GM23338 (cell line): ENCODE results near the gene RTP5. TPM values are rescaled to one million over a fixed set of nuclear protein-coding genes. Genes with fewer than 3 reads are reported as not detected.

ENCODE experiments used
- ATAC-seq: fragments of 200-7000 bp; cut with Tn5 transposase; 3 replicates; pipeline ENCODE4 v1.9.1; 2020
- DNase-seq: peaks from one replicate; pipeline ENCODE4 v3.0.0-alpha.2; 2015; ENCODE audit warnings: low spot score
- H2AFZ ChIP-seq: fragments of 200-600 bp; sonication (generic); 2 replicates; pipeline ENCODE4 v1.8.0; 2016; ENCODE audit warnings: antibody characterized with exemption, mild to moderate bottlenecking, moderate library complexity
- H3F3A ChIP-seq: fragments of 200-600 bp; sonication (generic); replicated peaks from 2 replicates; pipeline ENCODE4 v1.8.0; 2017; ENCODE audit warnings: antibody characterized with exemption, mixed run types, low read depth
- H3K27ac ChIP-seq: fragments of 200-600 bp; sonication (generic); 2 replicates; pipeline ENCODE4 v1.6.1; 2016; ENCODE audit warnings: low read depth
- H3K27me3 ChIP-seq: fragments of 200-600 bp; sonication (generic); 2 replicates; pipeline ENCODE4 v1.8.0; 2016; ENCODE audit warnings: mild to moderate bottlenecking, mixed run types, moderate library complexity; ENCODE audit not compliant: insufficient read depth
- H3K36me3 ChIP-seq: fragments of 200-600 bp; sonication (generic); 2 replicates; pipeline ENCODE4 v1.8.0; 2016; ENCODE audit warnings: mild to moderate bottlenecking; ENCODE audit not compliant: insufficient read depth
- H3K4me1 ChIP-seq: fragments of 200-600 bp; sonication (generic); 2 replicates; pipeline ENCODE4 v1.8.0; 2016; ENCODE audit warnings: mild to moderate bottlenecking, moderate library complexity; ENCODE audit not compliant: insufficient read depth
- H3K4me2 ChIP-seq: fragments of 200-600 bp; sonication (generic); 2 replicates; pipeline ENCODE4 v1.7.1; 2017; ENCODE audit warnings: mixed run types
- H3K4me3 ChIP-seq: fragments of 200-600 bp; sonication (generic); 2 replicates; pipeline ENCODE4 v1.6.1; 2016; ENCODE audit warnings: mixed run types
- H3K79me2 ChIP-seq: fragments of 200-600 bp; sonication (generic); replicated peaks from 2 replicates; pipeline ENCODE4 v1.8.0; 2017; ENCODE audit warnings: mild to moderate bottlenecking; ENCODE audit not compliant: insufficient read depth
- H3K9me2 ChIP-seq: fragments of 200-600 bp; sonication (generic); 2 replicates; pipeline ENCODE4 v1.8.0; 2017; ENCODE audit not compliant: insufficient read depth
- H4K20me1 ChIP-seq: fragments of 200-600 bp; sonication (generic); replicated peaks from 2 replicates; pipeline ENCODE4 v1.8.0; 2017; ENCODE audit warnings: mild to moderate bottlenecking; ENCODE audit not compliant: insufficient read depth
- H3K27ac Mint-ChIP-seq: 2 replicates; pipeline ENCODE4 v1.8.0; 2020; ENCODE audit warnings: inconsistent platforms, mild to moderate bottlenecking, moderate library complexity, mixed read lengths
- H3K27me3 Mint-ChIP-seq: 3 replicates; pipeline ENCODE4 v1.8.0; 2022; ENCODE audit warnings: low read depth, mild to moderate bottlenecking, moderate library complexity, mixed read lengths, inconsistent platforms; ENCODE audit not compliant: insufficient read depth, poor library complexity
- H3K36me3 Mint-ChIP-seq: 3 replicates; pipeline ENCODE4 v1.8.0; 2021; ENCODE audit warnings: low read depth, mild to moderate bottlenecking, inconsistent platforms, moderate library complexity, mixed read lengths
- H3K4me1 Mint-ChIP-seq: 3 replicates; pipeline ENCODE4 v1.8.0; 2020; ENCODE audit warnings: mild to moderate bottlenecking, inconsistent platforms, mixed read lengths
- H3K4me3 Mint-ChIP-seq: 3 replicates; pipeline ENCODE4 v1.8.0; 2021; ENCODE audit warnings: moderate library complexity, mild to moderate bottlenecking, inconsistent platforms, mixed read lengths
- H3K9me3 Mint-ChIP-seq: 3 replicates; pipeline ENCODE4 v1.8.0; 2020; ENCODE audit warnings: moderate library complexity, mild to moderate bottlenecking, inconsistent platforms, mixed read lengths
- CREB1 ChIP-seq: fragments of 250-450 bp; sonication (Bioruptor Pico); IDR thresholded peaks from 2 replicates; pipeline ENCODE4 v1.5.0; 2020; ENCODE audit warnings: low read depth, mild to moderate bottlenecking, moderate library complexity
- ETS1 ChIP-seq: IDR thresholded peaks from 2 replicates; pipeline ENCODE4 v1.6.1; 2016; ENCODE audit warnings: antibody characterized with exemption
- EZH2phosphoT487 ChIP-seq: fragments of 200-600 bp; sonication (generic); IDR thresholded peaks from one replicate; pipeline ENCODE4 v1.8.1; 2018; ENCODE audit warnings: antibody characterized with exemption; ENCODE audit not compliant: unreplicated experiment
- NANOG ChIP-seq: IDR thresholded peaks from 2 replicates; pipeline ENCODE4 v1.6.1; 2016; ENCODE audit warnings: antibody characterized with exemption, borderline replicate concordance
- POLR2AphosphoS5 ChIP-seq: IDR thresholded peaks from 2 replicates; pipeline ENCODE4 v1.6.1; 2016; ENCODE audit warnings: antibody characterized with exemption, low read depth
- STAT1 ChIP-seq: IDR thresholded peaks from one replicate; pipeline ENCODE4 v1.6.1; 2016; ENCODE audit warnings: antibody characterized with exemption; ENCODE audit not compliant: unreplicated experiment
- polyA plus RNA-seq: library from polyadenylated mRNA; unstranded; fragments of >200 nt; fragmentation: Nextera tagmentation; extraction: Ambion mirVana; gene quantifications from 2 replicates; pipeline ENCODE4 v1.2.1, GENCODE V29; 2016
- total RNA-seq: library from RNA; depleted of rRNA; stranded (reverse); fragments of >200 nt; shearing (Covaris generic); gene quantifications from 2 replicates; pipeline ENCODE4 v1.2.3, GENCODE V29; 2014
- TF ChIP-seq, protein P1 (sequence below): IDR thresholded peaks from one replicate; pipeline ENCODE4 v1.6.1; 2018; ENCODE audit warnings: antibody characterized with exemption; ENCODE audit not compliant: unreplicated experiment
- TF ChIP-seq, protein P2 (sequence below), 2 experiments: fragments of 200-600 bp in 1 of 2; sonication (generic) in 1 of 2; conservative IDR thresholded peaks; 2 replicates each; pipeline versions ENCODE4 v1.5.1 to v1.6.1; 2016 to 2017; ENCODE audit warnings: antibody characterized with exemption in 2 of 2, low read depth in 2 of 2, mild to moderate bottlenecking in 2 of 2, moderate library complexity in 1 of 2

RTP5 gene
- total and polyA plus RNA-seq, 2 experiments from 2014 or later, result not detected

DNA sequence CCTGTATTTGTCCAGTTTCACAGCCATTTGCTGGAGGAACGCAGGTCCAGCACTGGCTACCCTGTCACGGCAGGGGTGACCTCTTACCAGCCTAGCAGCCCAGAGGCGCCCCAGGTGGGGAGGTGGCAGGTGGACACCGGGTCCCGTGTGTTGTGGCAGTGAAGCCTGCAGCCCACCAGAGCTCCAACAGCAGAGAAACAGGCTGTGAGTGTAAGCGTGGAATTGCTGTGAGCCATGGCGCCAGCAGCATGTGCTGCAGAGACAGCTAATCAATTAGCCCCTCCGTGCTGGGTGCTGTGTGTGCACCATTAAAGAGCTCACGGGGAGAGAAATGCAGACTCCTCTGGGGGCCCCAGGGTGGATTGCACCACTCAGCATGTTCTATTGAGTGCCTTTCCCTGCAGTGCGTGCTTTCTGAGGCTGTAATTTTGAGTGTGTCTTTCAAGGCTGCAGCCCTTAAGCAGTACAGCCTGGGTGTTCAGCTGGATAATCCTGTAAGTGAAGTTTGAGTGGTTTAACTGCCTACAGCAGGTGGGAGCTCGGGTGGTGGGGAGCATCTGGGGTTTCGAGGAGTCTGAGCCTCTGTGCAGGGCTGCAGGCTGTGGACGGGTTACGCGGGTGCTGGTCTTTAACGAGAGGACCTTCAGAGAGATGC, 15.9 kb downstream of the RTP5 start (continued):
- TF ChIP-seq, protein P1, sequence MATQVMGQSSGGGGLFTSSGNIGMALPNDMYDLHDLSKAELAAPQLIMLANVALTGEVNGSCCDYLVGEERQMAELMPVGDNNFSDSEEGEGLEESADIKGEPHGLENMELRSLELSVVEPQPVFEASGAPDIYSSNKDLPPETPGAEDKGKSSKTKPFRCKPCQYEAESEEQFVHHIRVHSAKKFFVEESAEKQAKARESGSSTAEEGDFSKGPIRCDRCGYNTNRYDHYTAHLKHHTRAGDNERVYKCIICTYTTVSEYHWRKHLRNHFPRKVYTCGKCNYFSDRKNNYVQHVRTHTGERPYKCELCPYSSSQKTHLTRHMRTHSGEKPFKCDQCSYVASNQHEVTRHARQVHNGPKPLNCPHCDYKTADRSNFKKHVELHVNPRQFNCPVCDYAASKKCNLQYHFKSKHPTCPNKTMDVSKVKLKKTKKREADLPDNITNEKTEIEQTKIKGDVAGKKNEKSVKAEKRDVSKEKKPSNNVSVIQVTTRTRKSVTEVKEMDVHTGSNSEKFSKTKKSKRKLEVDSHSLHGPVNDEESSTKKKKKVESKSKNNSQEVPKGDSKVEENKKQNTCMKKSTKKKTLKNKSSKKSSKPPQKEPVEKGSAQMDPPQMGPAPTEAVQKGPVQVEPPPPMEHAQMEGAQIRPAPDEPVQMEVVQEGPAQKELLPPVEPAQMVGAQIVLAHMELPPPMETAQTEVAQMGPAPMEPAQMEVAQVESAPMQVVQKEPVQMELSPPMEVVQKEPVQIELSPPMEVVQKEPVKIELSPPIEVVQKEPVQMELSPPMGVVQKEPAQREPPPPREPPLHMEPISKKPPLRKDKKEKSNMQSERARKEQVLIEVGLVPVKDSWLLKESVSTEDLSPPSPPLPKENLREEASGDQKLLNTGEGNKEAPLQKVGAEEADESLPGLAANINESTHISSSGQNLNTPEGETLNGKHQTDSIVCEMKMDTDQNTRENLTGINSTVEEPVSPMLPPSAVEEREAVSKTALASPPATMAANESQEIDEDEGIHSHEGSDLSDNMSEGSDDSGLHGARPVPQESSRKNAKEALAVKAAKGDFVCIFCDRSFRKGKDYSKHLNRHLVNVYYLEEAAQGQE, result no peak
- no peak for TF ChIP-seq POLR2AphosphoS5

DNA sequence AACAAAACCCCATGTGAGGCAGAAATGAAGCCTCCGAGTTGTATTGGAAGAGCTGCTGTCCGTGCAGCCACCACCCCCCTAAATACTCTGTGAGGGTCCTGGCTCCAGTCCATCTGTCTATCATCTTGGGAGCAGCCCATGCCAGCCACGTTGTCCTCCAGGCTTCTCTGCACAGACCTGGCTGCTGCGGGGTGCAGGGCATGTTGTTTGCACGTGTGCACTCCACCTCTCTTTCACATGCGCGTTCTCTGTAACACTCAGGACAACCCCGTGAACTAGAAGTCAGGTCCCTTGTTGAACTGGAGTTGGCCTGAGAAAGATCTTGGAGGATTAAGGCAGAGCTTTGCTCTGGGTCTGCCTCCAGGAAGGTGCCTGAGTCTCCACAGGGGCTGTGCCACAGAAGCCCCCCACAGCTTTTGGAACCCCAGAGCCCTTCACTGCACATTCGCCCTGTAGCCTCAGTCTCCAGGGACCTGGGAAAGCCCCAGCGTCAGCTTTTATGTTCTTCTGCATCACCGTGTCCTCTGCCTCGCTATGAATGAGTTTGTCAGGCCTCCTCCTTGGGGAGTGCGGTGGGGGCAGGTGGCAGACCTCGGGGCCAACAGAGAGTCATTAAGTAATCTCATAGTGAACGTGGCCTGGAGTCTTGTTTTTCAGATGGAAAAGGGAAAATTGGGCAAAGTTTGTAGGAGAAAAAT, 16.6 kb downstream of the RTP5 start:
- Mint-ChIP-seq H3K9me3 (peaks cover 18% of the 10 kb centered on the region), H3K4me1 (peaks cover 37% of the 10 kb centered on the region), H3K27ac (no peak overlapping the region), H3K36me3 (peaks cover 26% of the 10 kb centered on the region), H3K27me3 (peaks cover 24% of the 10 kb centered on the region), H3K4me3 (no peak overlapping the region)
- no peaks in the 10 kb centered on the region for H3K9me2 ChIP-seq
- H4K20me1 ChIP-seq, result no peaks in the 10 kb centered on the region
- H3K27me3 ChIP-seq, result no peaks in the 10 kb centered on the region
- 0 out of 2 replicates have a peak, but pooled peaks cover 3% of the 10 kb centered on the region for H3F3A ChIP-seq
- no peaks in the 10 kb centered on the region for H3K79me2 ChIP-seq
- ATAC-seq (no peak), DNase-seq (no peak)
- 0 out of 2 replicates have a peak, but pooled peaks cover 2% of the 10 kb centered on the region for H3K36me3 ChIP-seq
- no peak overlapping the region for H3K4me2 ChIP-seq
- no peak overlapping the region for H2AFZ ChIP-seq
- H3K4me3 ChIP-seq, result no peak overlapping the region
- peaks cover 20% of the 10 kb centered on the region for H3K4me1 ChIP-seq
- no peak overlapping the region for H3K27ac ChIP-seq
- TF ChIP-seq EZH2phosphoT487, result no peak
- no peak for TF ChIP-seq ETS1
- no peak for TF ChIP-seq CREB1 (CRISPR knock-in tag)
- TF ChIP-seq, protein P1, result no peak
- no peak for TF ChIP-seq POLR2AphosphoS5
- TF ChIP-seq, protein P2, sequence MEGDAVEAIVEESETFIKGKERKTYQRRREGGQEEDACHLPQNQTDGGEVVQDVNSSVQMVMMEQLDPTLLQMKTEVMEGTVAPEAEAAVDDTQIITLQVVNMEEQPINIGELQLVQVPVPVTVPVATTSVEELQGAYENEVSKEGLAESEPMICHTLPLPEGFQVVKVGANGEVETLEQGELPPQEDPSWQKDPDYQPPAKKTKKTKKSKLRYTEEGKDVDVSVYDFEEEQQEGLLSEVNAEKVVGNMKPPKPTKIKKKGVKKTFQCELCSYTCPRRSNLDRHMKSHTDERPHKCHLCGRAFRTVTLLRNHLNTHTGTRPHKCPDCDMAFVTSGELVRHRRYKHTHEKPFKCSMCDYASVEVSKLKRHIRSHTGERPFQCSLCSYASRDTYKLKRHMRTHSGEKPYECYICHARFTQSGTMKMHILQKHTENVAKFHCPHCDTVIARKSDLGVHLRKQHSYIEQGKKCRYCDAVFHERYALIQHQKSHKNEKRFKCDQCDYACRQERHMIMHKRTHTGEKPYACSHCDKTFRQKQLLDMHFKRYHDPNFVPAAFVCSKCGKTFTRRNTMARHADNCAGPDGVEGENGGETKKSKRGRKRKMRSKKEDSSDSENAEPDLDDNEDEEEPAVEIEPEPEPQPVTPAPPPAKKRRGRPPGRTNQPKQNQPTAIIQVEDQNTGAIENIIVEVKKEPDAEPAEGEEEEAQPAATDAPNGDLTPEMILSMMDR (conservative IDR thresholded peaks at IDR 0.05; ENCODE audit: low read depth in 2 of 2), result no peak
- no peak for TF ChIP-seq NANOG
- no peak for TF ChIP-seq STAT1
